HepG2 (cell line): Measurements from ENCODE around the gene TMC2. TPM values are rescaled to one million over a fixed set of nuclear protein-coding genes. Genes with fewer than 3 reads are reported as not detected.

Source experiments
- BCL3 ChIP-seq: sonication (generic); formaldehyde crosslinking; IDR thresholded peaks from 2 replicates; pipeline ENCODE4 v1.5.1; 2020; ENCODE audit warnings: mild to moderate bottlenecking, missing genetic modification reagents, moderate library complexity
- CHCHD3 ChIP-seq: sonication (generic); formaldehyde crosslinking; IDR thresholded peaks from 2 replicates; pipeline ENCODE4 v1.8.0; 2022; ENCODE audit warnings: mild to moderate bottlenecking, missing genetic modification reagents, moderate library complexity
- EP300 ChIP-seq, 3 experiments: sonication (generic) in 1 of 3; formaldehyde crosslinking in 1 of 3; IDR thresholded peaks; 2 replicates each; pipeline versions ENCODE4 v1.5.1 to v1.6.1; 2011 to 2020; ENCODE audit warnings: low read depth in 2 of 3, low read length in 2 of 3, borderline replicate concordance in 1 of 3, improper control_type of control experiment in 1 of 3, mild to moderate bottlenecking in 1 of 3, missing genetic modification reagents in 1 of 3, moderate library complexity in 1 of 3
- PRDM4 ChIP-seq: sonication (generic); formaldehyde crosslinking; IDR thresholded peaks from 2 replicates; pipeline ENCODE4 v1.9.0; 2021; ENCODE audit warnings: missing genetic modification reagents, borderline replicate concordance
- STAT6 ChIP-seq: sonication (generic); formaldehyde crosslinking; IDR thresholded peaks from 2 replicates; pipeline ENCODE4 v1.4.0; 2020; ENCODE audit warnings: missing genetic modification reagents, mild to moderate bottlenecking, borderline replicate concordance
- U2AF1 ChIP-seq: fragments of 200-400 bp; formaldehyde crosslinking; optimal IDR thresholded peaks from 2 replicates; pipeline ENCODE3; 2017; ENCODE audit warnings: mild to moderate bottlenecking, low read depth, low read length
- ZBED4 ChIP-seq: sonication (generic); formaldehyde crosslinking; IDR thresholded peaks from 2 replicates; pipeline ENCODE4 v1.4.0; 2020; ENCODE audit warnings: missing genetic modification reagents, borderline replicate concordance
- ZNF274 ChIP-seq: sonication (generic); formaldehyde crosslinking; IDR thresholded peaks from 2 replicates; pipeline ENCODE4 v1.5.1; 2020; ENCODE audit warnings: mild to moderate bottlenecking, missing genetic modification reagents
- ZNF496 ChIP-seq: sonication (generic); formaldehyde crosslinking; IDR thresholded peaks from 2 replicates; pipeline ENCODE4 v1.8.1; 2023; ENCODE audit warnings: mild to moderate bottlenecking, moderate library complexity, missing genetic modification reagents; ENCODE audit not compliant: insufficient replicate concordance
- ZNF740 ChIP-seq: sonication (generic); formaldehyde crosslinking; IDR thresholded peaks from 2 replicates; pipeline ENCODE4 v1.4.0; 2020; ENCODE audit warnings: missing genetic modification reagents
- ZNF850 ChIP-seq: sonication (generic); formaldehyde crosslinking; conservative IDR thresholded peaks from 2 replicates; pipeline ENCODE4 v1.9.0; 2021; ENCODE audit warnings: mild to moderate bottlenecking, missing genetic modification reagents
- ZXDC ChIP-seq: sonication (generic); formaldehyde crosslinking; IDR thresholded peaks from 2 replicates; pipeline ENCODE4 v1.5.0; 2020; ENCODE audit warnings: mild to moderate bottlenecking, missing genetic modification reagents
- polyA plus RNA-seq, 8 experiments: library from polyadenylated mRNA; depleted of rRNA in 3 of 8; stranded (reverse) in 7 of 8; unstranded in 1 of 8; fragments of >200 nt; fragmentation: Illumina TruSeq in 4 of 8; extraction: Trizol in 4 of 8; gene quantifications; 2 replicates each; pipeline versions ENCODE4 v1.2.1 to v1.2.3, GENCODE V29; 2011 to 2016; ENCODE audit warnings: low read depth in 4 of 8, missing spikeins in 1 of 8, mixed read lengths in 1 of 8; ENCODE audit not compliant: insufficient read depth in 1 of 8
- total RNA-seq, 5 experiments: library from RNA; depleted of rRNA; stranded (reverse); fragments of >200 nt; fragmentation: Illumina TruSeq; extraction: Trizol; gene quantifications; 2 replicates each; pipeline ENCODE4 v1.2.3, GENCODE V29; 2016; ENCODE audit warnings: low read depth in 1 of 5

TMC2 gene
- total and polyA plus RNA-seq, 2 of the 13 experiments (the other 11 are each of a cell fraction or from before 2014, with no cell fraction given): not detected

GRCh38 chr20:2523919-2524708 lies 12.3 kb upstream of the TMC2 start (continued):
- TF ChIP-seq ZXDC (CRISPR knock-in tag): no peak
- TF ChIP-seq ZBED4 (CRISPR knock-in tag): peak; percentile 99
- no peak; a peak in 1 of 4 replicates for TF ChIP-seq EP300 (IDR thresholded peaks at IDR 0.05; ENCODE audit: low read depth in 2 of 2, low read length in 2 of 2)
- no peak for TF ChIP-seq EP300 (CRISPR knock-in tag; IDR thresholded peaks at IDR 0.05; ENCODE audit: borderline replicate concordance)
- TF ChIP-seq PRDM4 (CRISPR knock-in tag): no peak
- peak; percentile 66 for TF ChIP-seq BCL3 (CRISPR knock-in tag)
- TF ChIP-seq ZNF850: no peak
- no peak; the same call in 1 of the 2 replicates for TF ChIP-seq ZNF274 (CRISPR knock-in tag)
- no peak for TF ChIP-seq STAT6
- no peak for TF ChIP-seq CHCHD3 (CRISPR knock-in tag)
- peak; percentile 75; the same call in 1 of the 2 replicates for TF ChIP-seq ZNF740
- no peak for TF ChIP-seq ZNF496 (CRISPR knock-in tag)
- TF ChIP-seq U2AF1: no peak
